Stimulated activated CD8-positive, alpha-beta memory T cell treated with anti-CD3 and anti-CD28 coated beads, Interleukin-7, amount 100 ng/mL, for 4 hours (primary cell): Measurements from ENCODE around the gene IL1R2.

Source experiments
- DNase-seq, 2 donors: peaks; one replicate each; pipeline ENCODE4 v3.0.0-alpha.2; 2020; ENCODE audit warnings: low read depth in 2 of 2

Gene IL1R2, protein sequence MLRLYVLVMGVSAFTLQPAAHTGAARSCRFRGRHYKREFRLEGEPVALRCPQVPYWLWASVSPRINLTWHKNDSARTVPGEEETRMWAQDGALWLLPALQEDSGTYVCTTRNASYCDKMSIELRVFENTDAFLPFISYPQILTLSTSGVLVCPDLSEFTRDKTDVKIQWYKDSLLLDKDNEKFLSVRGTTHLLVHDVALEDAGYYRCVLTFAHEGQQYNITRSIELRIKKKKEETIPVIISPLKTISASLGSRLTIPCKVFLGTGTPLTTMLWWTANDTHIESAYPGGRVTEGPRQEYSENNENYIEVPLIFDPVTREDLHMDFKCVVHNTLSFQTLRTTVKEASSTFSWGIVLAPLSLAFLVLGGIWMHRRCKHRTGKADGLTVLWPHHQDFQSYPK

DNA sequence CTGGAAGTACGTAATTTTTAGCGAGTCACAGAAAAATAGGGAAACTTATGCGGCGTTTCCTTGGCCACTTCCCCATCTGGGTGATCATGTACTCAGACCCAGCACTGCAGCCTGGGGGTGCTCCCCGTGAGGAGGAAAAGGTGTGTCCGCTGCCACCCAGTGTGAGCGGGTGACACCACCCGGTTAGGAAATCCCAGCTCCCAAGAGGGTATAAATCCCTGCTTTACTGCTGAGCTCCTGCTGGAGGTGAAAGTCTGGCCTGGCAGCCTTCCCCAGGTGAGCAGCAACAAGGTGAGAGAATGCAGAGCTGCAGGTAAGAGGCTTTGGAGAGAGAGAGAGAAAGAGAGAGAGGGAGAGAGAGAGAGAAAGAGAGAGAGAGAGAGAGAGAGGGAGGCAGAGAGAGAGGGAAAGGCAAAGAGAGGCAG is at the start of gene IL1R2:
TSS of gene IL1R2 (plus strand) at position 240 of the 425 bp plus-strand sequence. CDS start 16,616 bp downstream, outside the sequence.
- DNase-seq, result no peak

DNA sequence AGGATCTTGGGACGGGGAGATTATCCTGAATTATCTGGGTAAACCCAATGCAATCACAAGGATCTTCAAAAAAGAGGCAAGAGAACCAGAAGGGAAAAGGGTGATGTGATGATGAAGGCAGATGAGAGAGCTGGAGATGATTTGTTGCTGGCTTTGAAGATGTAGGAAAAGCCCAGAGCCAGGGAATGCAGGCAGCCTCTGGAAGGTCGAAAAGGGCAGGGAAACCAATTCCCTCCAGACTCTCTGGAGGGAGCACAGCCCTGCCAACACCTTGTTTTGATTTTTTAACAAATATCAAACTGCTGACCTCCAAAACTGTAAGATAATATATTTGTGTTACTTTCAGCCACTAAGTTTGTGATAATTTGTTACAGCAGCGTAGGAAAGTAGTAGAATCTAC is 48.9 kb upstream of the IL1R2 start:
- no peak for DNase-seq

DNA sequence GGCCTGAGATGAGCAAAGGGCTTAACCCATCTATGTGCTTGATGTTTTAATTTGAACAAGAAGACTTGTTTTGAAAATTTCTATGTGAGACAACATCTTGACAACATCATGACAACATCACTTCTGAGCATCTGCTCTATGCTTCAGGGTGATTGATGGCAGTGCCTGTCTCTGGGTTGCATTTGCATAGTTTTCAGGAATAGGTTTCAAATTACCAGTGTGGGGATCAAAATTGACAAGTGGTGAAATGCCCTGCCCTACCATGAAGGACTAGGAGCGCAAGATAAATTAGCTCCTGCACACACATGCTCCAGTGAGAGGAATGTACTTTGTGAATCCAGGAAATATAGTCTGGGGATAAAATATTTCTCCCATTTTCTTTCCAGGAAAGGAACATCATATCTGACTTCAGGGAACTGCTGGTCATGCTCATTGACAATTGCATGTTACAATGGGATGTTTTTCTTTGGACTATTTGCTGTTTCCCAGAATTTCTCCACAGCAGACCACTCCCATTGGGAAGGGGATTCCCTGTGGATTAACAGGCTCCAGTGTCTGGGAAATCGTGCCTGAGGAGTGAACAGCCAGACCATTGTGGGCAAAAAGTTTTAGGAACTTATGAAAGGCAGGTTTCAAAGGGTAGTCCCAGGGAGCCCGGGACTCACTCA is 45.3 kb upstream of the IL1R2 start:
- no peak for DNase-seq

DNA sequence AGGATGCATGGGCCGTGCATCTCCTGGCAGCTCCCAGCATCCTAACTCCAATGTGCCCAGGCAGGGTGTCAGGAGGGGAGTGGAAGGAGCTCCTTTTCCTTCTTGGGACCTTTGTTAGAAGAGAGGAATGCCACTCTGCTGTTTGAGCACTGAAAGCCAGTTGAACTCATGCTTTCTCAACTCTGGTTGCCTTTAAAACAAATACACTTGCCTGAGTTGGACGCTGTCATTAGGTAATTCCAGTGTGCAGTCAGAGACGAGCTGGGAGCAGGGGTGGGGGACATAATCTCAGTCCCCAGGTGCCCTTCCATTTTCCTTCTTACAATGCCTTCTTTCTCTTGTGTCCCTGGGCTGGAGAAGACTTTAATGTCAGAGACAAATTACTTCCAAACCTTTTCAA is 44.4 kb upstream of the IL1R2 start:
- no peak for DNase-seq

DNA sequence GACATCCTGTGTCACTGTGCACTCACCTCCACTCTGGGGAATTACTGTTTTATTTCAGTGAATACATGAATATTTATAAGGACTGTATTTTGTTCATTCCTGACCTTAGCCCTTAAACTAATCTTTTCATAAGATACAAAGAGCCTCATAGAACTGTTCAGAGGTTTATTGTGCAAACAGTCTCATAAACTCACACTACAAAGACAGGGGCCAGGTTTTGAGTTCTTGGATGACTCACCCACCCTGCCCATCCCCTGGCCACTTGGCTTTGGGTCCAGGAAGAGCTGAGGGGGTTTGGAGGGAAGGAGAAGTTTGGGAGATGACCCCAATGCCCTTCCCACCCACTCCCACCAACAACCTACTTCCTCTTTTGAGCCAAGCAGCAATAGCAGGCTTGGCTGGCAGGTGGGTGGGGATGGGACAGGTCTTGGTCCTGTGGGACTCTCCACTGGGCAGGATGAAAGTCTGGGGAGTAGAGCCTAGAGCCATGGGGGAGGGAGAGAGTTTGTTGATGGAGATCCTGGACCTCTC is 43.1 kb upstream of the IL1R2 start:
- DNase-seq, result no peak

DNA sequence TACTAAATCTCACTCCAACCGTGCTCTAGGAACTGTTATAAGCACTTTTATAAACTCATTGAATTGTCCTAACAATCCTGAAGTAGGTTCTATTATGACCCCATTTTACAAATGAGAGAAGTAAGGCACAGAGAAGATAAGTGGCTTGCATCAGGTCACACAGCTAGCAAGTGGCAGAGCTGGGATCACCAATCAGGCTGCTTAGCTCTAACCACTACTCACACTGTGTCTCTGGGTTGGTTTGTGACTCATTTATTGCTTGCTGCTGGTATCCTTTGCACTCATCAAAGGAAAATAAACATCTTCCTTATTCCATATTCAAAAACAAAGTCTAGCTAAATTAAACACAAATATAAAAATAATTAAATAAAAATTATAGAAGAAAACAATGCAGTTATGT is 42.5 kb upstream of the IL1R2 start:
- DNase-seq, result no peak

DNA sequence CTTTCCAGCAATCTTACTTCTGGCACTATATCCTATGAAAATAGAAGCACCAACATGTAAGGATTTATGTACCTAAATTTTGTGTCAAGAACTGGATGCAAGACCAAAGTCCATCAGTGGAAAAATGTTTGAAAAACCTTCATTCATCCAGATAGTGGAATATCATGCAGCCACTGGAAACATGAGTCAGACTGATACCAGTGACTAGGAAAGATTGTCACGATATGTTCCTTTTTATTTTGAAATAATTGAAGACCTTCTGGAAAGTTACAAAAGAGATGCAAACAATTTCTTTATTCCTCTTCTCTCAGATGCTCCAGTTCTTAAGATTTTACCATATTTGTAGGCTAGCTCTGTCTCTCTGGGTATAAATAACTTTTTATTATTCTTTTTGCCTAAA is 40.5 kb upstream of the IL1R2 start:
- no peak for DNase-seq

DNA sequence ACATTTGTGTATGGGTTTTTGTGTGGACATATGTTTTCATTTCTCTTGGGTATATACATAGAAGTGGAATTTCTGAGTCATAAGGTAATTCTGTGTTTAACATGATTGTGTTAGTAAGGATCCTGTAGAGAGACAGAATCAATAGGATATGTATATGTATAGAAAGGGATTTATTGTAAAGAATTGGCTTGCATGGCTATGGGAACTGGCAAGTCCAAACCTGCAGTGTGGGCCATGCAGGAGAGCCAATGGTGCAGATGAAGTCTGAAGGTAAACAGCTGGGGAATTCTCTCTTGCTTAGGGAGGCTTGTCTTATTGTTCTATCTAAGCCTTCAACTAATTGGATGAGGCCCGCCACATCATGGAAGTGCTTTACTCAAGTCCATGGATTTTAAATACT is 39.2 kb upstream of the IL1R2 start:
- no peak for DNase-seq

DNA sequence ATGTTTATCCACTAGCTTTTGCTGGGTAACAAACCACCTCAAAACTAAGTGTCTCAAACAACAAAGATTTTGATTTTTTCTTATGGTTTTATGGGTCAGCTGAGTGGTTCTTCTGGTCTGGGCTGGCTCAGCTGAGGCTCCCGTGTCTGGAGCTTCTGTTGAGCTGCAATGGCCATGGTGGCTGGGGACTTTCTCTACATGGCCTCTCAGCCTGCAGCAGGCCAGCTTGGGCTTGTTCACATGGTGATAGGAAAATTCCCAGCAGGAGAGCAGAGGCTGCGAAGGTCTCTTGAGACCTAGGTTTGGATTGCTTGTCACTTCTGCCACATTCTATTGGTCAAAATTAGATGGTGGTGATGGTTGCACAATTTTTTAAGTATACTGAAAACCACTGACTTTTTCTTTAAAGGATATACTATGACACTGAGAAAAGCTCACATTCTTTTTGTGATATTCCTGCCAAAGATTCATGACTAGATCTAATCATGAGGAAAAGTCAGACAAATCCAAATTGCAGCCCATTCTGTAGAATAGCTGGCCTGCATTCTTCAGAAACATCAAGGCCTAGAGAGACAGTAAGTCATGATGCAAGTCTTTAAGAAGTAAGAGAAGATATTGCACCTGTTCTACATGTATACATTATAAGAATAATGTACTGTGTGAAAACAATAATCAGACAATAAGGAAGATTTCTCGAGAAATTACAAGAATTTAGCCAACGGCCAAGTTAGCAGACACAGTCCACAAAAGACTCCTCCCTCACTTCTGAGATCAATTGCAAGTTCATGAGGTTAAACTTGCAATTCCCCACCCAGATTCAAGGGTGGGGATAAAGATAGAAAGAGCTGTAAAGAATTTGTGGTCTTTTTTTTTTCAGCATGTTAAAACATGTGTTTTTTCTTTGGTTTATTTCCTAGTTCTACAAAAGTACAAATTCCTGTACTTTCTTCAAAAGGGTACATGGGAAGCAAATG is 35.0 kb upstream of the IL1R2 start:
- no peak for DNase-seq

DNA sequence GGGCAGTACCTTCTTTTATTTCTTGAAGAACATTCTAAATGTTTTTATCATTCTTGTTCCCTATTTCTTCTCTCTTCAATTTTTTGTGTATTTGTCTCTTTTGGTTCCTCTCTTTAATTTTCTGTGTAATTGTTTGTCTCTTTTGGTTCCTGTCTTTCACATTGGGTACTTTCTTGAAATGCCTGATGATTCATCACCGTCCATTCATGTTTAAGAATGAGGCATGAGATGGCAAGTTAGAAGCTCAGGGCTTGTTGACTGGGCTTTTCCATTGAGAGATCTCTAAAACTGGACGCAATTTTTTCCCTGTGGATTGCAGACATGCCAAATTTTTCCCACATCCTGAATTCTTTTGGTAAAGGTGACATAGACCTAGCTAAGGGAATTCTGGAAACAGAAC is 33.7 kb upstream of the IL1R2 start:
- DNase-seq, result no peak

DNA sequence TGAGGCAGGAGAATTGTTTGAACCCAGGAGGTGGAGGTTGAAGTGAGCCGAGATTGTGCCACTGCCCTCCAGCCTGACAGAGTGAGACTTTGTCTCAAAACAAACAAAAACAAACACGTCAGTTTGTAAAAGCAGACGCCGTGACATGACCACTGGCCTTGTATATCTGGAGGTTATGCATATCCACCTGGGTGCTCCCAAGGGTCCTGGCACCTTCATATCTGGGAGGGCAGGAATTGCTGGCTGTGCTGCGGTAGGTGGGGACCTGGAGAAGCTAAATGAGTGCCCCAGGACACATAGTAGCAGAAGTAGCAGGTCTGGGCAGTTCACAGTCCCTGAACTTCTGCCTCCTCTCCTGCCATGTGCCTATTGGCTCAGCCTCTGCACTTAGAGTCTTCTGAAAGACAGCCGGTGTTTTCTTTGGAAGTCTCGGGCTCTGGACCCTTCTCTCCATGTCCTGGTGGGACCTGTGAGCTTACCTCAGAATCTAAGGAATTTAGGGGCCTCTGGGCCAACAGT is 30.9 kb upstream of the IL1R2 start:
- no peak for DNase-seq

DNA sequence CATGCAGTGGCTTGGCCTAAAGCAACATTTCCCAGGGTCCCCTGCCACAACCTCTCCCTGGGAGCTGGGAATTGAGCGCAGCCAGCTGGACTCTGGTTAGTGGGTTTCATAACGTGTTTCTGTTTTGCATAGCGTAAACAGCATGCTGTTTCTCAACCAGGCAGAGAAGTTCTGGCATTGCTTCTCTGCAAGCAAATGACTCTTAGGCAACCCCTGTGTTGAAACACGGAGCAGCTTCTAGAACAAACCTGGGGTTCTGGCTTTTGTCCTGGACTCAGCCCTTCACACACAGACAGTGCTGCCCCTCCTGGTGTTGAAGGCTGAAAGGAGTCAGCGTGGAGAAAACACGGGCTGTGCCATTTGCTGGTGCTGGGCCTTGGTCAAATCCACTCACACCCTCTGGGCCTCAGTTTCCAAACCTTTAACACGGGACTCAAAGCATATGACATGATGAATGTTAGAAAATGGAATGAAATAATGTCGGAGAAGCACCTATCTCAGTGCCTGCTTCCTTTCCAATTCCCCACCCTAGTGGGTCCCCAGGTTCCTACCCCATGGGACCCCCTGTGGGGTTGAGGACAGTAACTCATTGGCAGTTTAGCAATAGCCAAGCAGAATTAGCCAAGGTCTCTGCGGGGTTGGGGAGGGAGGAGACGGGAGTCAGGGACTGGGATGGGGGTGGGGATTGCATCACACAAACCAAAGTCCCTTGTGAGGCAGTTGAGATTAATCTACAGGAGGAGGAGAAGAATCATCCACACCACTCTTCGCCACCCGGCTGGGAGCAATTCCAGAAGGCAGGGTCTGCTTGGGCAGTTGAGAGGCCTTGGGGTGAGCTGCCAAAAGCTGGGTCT is 30.2 kb upstream of the IL1R2 start:
- DNase-seq, result no peak

DNA sequence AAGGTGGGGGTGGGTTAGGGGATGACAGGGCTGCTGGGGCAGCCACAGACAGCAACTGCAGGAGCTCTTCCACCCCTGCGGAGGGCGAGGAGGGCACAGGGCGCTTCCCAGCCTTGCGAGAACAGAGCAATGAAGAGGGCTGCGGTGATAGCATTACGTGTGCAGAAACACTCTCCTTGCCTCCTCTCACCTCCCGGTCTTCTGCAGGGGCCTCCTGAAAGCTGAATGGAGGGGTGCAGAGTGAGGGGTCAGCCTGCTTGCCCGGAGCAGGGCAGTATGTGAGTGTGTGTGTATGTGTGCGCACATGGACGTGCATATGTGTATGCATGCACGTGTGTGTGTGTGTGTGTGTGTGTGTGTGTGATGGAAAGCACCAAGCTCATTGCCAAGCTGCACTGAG is 29.5 kb upstream of the IL1R2 start:
- no peak for DNase-seq

DNA sequence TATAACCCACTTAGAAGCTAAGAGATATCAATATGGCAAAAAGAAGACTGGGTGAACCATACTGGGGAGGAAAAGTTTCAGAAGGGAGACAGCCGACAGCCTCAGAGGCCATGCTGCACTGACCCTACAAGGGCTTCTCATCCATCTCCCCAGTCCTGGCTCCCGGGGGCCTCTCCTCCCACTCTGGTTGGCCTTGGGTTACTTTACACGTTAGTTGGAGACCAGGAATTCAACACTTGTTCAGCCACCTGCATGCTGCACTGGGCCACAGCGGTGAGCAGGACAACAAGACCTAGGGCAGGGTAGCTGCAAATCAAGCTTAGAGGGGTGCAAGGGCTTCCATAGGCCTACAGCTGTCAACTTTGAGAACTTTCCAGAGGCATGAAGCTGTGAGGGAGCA is 28.6 kb upstream of the IL1R2 start:
- DNase-seq, result no peak

DNA sequence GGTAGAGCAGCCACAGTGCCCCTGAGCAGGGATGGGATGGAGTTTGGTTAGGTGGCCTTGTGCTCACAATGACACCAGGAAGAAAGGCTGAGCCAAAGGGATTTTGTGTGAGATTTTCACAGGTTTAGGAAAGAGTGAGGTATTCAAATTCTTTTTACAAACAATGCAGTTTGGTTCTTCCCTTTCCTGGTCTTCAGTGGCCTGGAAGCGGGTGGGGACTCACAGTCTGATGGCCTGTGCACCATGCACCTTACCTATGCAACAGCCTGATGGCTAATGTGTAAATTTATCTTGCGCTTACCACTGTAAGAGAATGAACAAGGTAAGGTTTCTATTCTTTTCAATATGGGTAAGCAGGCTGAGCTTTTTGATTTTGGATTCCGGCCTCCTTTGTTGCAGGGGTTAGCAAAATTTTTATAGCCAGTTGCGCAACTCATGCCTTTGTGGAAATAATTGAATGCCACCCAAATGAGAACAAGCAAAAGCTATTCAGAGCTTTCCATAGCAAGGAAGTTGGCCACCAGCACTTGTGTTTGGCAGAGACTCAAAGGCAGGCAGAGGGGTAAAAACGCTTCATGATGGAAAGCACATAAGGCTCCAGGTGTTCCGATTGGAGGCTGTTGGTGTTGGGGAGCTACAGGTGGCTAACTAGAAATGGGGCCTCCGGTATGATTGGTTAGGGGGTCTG is 23.8 kb upstream of the IL1R2 start:
- no peak for DNase-seq

DNA sequence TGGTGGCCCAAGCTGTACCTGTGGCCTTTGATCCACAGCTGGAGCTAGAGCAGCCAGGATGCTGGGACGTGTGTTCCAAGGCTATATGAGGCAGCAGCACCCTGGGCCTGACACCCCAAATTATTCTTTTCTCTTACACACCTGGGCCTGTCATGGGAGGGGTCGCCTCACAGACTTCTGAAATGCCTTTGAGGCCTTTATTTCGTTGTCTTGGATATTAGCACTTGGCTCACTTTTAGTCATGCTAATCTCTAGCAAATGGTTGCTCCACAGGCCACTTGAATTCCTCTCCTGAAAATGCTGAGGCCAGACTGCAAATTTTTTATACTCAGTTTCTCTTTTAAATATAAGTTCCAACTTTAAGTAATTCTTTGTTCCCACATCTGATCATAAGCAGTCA is 22.0 kb upstream of the IL1R2 start:
- no peak for DNase-seq

DNA sequence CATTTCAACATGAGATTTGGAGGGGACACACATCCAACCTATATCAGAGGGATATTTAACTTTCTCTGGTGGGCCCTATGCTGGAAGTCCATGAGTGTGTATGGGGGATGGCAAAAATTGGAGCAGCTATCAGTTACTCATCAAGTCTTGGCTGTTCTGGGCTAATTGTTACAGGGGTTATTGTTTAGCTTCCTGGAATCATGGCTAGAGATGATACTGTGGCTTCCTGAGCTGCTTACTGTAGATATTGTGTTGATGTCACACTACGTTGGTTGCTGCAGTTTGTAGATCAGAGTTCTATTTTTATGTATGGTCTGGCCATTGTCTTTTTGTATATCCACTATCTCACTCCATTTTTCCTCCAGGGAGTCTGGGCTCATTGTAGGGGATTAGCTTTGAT is 20.9 kb upstream of the IL1R2 start:
- DNase-seq, result no peak

DNA sequence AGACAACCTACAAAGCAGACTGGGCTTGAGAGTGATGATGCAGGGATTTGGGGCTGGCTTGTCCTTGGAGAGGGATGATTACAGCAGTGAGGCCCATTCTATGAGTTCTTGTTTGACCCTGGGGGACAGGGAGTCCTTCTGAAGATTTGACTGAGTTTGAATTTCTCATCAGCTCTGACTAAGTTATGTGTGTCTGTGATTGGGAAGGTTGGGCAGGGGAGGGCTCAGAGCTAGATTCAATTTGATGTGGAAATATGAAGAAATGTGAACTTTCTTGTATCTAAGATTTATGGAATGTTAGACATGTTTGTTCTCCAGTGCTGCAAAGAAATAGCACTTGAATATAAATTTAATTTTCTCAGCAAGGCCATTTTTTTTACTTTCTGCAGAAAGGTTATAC is 19.9 kb upstream of the IL1R2 start:
- DNase-seq, result no peak

DNA sequence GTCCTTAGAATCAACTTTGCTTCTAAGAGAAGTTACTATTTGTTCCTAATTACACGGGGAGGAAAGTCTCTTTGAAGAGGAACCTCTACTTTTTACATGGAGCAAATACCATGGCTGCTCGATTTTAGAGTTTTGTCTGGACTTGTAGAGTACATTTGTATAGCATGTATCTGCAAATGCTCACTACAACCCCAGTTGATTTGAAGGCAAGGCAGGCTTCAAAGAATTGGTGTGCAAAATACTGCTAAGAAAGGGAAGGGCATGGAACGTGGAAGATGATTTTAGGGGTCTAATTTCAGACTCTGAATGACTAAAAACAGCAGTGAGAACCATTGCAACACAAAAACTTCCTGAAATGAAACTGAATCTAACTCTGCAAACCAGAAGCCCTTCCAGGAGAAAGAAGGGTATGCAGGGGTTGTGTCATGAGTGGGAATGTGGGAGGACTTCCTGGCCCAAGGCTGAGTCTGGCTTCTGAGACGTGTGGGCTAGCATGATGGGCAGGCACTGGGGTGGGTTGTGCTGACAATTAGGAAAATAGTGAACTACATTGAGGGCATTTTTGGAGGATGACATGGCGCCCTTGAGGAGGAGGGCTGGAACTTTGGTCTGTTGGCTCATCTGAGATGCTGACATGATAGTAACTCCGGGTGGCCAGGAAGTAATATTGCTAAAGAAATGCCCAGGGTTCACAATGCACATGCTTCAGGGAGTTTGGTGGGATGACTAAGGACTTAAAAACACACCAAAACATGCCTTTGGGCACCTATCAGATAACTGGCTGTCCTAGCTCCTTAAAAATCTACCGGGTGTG is 18.9 kb upstream of the IL1R2 start:
- DNase-seq, result no peak
